Stimulated activated naive B cell treated with anti-CD40 and anti-IgM and Interleukin-4, amounts not matched to agents 10 μg/mL and 1 μg/mL and 100 μg/mL, for 72 hours (primary cell): ENCODE results near the gene CRADD.

Source experiments
- ATAC-seq, 2 donors: fragments of 150-1000 bp; cut with Tn5 transposase; replicated peaks; 2 replicates each; pipeline ENCODE4 v1.10.0; 2021; ENCODE audit warnings: moderate library complexity in 1 of 2
- DNase-seq: peaks from one replicate; pipeline ENCODE4 v3.0.0; 2021
- H3K27ac Mint-ChIP-seq: one replicate; pipeline ENCODE4 v1.8.0; 2022; ENCODE audit warnings: mild to moderate bottlenecking, mixed read lengths
- H3K27me3 Mint-ChIP-seq, 2 donors: one replicate each; pipeline ENCODE4 v1.8.0; 2022; ENCODE audit warnings: mixed read lengths in 2 of 2
- H3K36me3 Mint-ChIP-seq, 2 donors: one replicate each; pipeline ENCODE4 v1.8.0; 2022; ENCODE audit warnings: mixed read lengths in 2 of 2, mild to moderate bottlenecking in 1 of 2
- H3K4me1 Mint-ChIP-seq, 2 donors: one replicate each; pipeline ENCODE4 v1.8.0; 2022; ENCODE audit warnings: mixed read lengths in 2 of 2, mild to moderate bottlenecking in 1 of 2
- H3K4me3 Mint-ChIP-seq, 2 donors: one replicate each; pipeline ENCODE4 v1.8.0; 2022; ENCODE audit warnings: mild to moderate bottlenecking in 2 of 2, mixed read lengths in 2 of 2, moderate library complexity in 1 of 2
- H3K9me3 Mint-ChIP-seq, 2 donors: one replicate each; pipeline ENCODE4 v1.8.0; 2022; ENCODE audit warnings: mixed read lengths in 2 of 2, mild to moderate bottlenecking in 1 of 2

CRADD gene

DNA sequence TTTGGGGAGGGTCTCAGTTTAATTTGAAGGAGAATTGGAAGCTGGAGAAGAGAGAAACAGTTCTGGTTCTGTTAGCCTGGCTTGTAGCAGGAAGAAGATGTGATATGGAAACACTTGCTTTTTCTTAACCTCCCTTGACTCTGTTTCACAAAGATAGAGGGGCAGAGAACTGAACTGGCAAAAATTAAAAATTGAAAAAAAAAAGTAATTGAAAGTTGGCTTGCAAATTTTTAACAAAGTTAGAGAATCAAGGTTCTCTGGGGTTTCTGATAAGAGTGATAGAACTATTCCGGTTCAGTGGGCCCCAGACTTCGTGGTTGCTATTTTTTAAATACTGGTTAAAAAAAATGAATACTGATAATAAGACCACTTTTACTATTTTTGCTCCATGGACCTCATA is 2.8 kb downstream of the CRADD start:
- no peak for ATAC-seq
- no peak overlapping the region for H3K27ac Mint-ChIP-seq

DNA sequence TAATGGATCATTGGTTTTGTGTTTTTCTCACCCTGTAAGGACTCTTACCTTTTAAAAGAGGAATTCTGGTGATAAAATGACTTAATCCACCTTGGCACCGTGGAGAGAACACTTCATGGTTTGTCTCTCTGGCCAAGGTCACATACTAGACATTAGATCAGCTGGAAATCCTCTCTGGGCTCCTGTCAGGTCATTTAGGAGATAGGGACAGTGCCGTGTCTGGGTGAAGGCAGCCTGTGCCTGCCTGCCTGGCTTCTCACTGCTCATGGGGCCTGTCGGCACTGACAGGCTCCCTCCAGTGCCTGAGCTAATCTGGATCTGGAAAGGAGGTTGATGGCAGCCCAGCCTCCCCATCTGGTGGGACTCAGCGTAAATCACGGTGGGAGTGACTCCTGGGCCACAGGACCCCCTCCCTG is 5.7 kb downstream of the CRADD start:
- Mint-ChIP-seq H3K27me3 (no peaks in the 10 kb centered on the region), H3K36me3 (peaks cover 10 to 15% of the 10 kb centered on the region in 2 donors), H3K4me1 (peaks cover 20 to 44% of the 10 kb centered on the region in 2 donors), H3K9me3 (no peaks in the 10 kb centered on the region), H3K27ac (no peak overlapping the region), H3K4me3 (no peak overlapping the region)
- ATAC-seq (no peak), DNase-seq (no peak)

More for the DNA sequence above, 2.8 kb downstream of the CRADD start:
- Mint-ChIP-seq H3K9me3 (no peaks in the 10 kb centered on the region), H3K4me3 (no peak overlapping the region), H3K36me3 (peaks cover 6 to 9% of the 10 kb centered on the region in 2 donors), H3K27me3 (peaks cover 0 to 3% of the 10 kb centered on the region in 2 donors), H3K4me1 (peaks cover 26 to 51% of the 10 kb centered on the region in 2 donors)
- no peak for DNase-seq

- H3K9me3 Mint-ChIP-seq = no peaks in the 10 kb centered on the region
- no peaks in the 10 kb centered on the region for H3K27me3 Mint-ChIP-seq
- no peak for DNase-seq
- no peak overlapping the region for H3K4me3 Mint-ChIP-seq
- no peak overlapping the region for H3K27ac Mint-ChIP-seq
- H3K36me3 Mint-ChIP-seq = peaks cover 10 to 16% of the 10 kb centered on the region in 2 donors
- no peak for ATAC-seq
- H3K4me1 Mint-ChIP-seq = peaks cover 15 to 38% of the 10 kb centered on the region in 2 donors
These were observed 6.2 kb downstream of the CRADD start for GRCh38 chr12:93683410-93683809.

DNA sequence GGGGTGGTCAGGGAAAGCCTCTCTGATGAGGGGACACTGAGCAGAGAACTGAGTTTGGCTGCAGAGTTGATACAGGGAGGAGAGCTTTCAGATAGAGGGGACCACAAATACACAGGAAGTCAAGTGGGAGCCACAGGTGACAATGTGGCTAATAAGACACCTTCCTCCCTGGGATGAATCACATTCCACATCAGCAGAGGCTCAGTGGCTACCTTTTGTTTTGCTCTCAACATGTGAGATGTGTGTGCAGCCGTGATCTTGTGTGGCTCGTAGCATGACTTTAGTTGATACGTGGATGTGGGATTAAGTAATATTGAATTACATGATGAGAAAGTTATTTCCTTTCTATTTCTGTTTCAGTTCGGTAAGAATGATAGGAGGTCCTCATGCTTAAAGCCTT is 7.5 kb downstream of the CRADD start:
- no peak overlapping the region for H3K4me3 Mint-ChIP-seq
- H3K27me3 Mint-ChIP-seq = no peaks in the 10 kb centered on the region
- H3K36me3 Mint-ChIP-seq = peaks cover 10% of the 10 kb centered on the region in 2 donors
- ATAC-seq (no peak), DNase-seq (no peak)
- H3K27ac Mint-ChIP-seq = no peak overlapping the region
- H3K9me3 Mint-ChIP-seq = no peaks in the 10 kb centered on the region
- peaks cover 7 to 27% of the 10 kb centered on the region in 2 donors for H3K4me1 Mint-ChIP-seq

DNA sequence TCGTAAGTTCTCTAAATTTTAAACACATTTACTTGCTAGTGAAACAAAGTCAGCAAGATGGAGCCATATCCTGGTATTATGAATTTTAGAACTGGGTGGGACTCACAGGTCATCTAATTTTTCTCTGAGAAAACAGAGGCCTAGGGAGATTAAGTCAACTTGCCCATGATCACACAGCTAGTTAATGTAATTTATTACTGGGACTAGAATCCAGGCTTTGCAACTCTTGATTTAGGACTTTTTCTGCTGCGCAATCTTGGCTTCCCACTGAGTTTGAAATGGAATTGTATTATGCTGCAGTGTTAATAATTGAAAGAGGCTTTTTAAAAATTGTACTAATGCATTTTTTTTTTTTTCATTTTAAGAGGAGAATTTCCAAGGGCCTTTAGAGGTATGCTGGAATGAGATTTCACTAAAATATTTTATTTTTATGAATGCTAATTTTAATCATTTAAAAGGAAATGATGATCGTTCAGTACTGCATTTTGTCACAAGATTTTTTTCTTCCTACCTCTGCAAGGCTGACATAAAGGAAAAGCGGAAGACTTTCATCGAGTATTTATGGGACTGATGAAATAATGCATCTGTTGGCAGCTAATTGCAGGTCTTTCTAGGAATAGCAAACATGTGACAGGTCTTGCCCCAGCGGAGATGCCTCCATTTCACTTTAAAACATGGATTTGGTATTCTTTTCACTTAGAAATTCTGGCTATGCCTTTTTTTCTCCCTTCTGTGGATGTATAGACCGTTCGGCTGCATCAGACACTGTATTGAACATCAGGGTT is 9.6 kb downstream of the CRADD start:
- no peak for DNase-seq
- no peaks in the 10 kb centered on the region for H3K27me3 Mint-ChIP-seq
- peaks cover 5 to 30% of the 10 kb centered on the region in 2 donors for H3K4me1 Mint-ChIP-seq
- H3K36me3 Mint-ChIP-seq = peaks cover 12 to 13% of the 10 kb centered on the region in 2 donors
- H3K4me3 Mint-ChIP-seq = no peak overlapping the region
- no peaks in the 10 kb centered on the region for H3K9me3 Mint-ChIP-seq
- no peak overlapping the region for H3K27ac Mint-ChIP-seq
- ATAC-seq = no peak

DNA sequence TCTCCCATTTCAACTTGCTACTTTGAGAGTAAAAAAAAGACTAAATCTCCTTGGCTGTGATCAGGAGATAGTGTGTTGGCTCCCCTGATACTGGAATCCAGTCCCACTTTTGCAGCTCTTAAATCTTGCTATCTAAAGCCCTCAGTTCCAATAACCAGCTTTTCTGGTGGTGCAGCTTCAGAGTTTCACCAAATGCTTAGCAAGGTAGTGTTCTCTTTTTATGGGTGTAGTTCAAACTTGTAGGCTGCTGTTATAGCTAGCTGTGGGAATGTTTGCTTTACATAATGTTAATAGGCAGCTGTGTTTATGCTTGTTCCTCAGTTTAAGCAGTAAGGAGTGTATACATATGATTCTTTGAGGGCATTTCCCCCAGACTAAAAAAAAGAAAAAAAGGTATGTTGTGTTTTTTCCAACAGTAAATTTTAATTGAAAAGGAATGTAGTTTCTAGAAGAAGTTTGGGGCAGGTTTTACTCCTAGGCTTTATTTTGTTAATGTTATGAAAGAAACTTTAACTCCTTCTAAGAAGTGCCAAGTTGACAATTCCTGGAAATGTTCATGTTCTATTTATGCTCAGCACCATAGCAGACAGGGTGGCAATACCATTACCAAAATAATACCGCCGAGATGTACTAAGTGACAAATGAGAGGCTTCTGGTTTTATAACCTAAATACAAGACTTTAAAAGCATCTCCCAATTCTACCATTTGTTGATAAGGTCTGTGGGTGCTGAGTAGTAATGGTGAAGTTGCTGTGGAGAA is 12.1 kb downstream of the CRADD start:
- no peak for ATAC-seq

DNA sequence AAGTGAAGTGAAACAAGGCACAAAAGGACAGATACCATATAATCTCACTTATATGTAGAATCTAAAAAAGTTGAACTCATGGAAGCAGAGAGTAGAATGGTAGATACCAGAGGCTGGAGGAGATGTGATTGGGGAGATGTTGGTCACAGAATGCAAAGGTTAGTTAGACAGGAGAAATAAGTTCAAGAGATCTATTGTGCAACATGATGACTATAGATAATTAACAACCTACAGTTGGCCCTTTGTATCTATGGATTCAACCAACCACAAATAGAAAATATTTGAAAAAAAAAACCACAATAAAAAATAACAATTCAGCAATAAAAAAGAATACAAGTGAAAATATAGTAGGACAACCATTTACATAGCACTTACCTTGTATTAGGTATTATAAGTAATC is 19.3 kb downstream of the CRADD start:
- ATAC-seq = no peak
- Mint-ChIP-seq H3K4me1 (peaks cover 4 to 10% of the 10 kb centered on the region in 2 donors), H3K27ac (no peak overlapping the region), H3K9me3 (peaks cover 0 to 8% of the 10 kb centered on the region in 2 donors), H3K4me3 (no peak overlapping the region), H3K36me3 (peaks cover 7 to 10% of the 10 kb centered on the region in 2 donors), H3K27me3 (no peaks in the 10 kb centered on the region)
- DNase-seq = no peak

More for the DNA sequence above, 12.1 kb downstream of the CRADD start:
- DNase-seq = no peak
- Mint-ChIP-seq H3K9me3 (peaks cover 0 to 8% of the 10 kb centered on the region in 2 donors), H3K4me1 (peaks cover 2 to 22% of the 10 kb centered on the region in 2 donors), H3K27me3 (no peaks in the 10 kb centered on the region), H3K4me3 (no peak overlapping the region), H3K27ac (no peak overlapping the region), H3K36me3 (peaks cover 20 to 21% of the 10 kb centered on the region in 2 donors)

GRCh38 chr12:93698307-93699092 is 21.3 kb downstream of the CRADD start:
- H3K27me3 Mint-ChIP-seq = no peaks in the 10 kb centered on the region
- DNase-seq (no peak), ATAC-seq (no peak)
- peaks cover 9 to 17% of the 10 kb centered on the region in 2 donors for H3K4me1 Mint-ChIP-seq
- H3K4me3 Mint-ChIP-seq = no peak overlapping the region
- no peak overlapping the region for H3K27ac Mint-ChIP-seq
- H3K36me3 Mint-ChIP-seq = peaks cover 0 to 3% of the 10 kb centered on the region in 2 donors
- no peaks in the 10 kb centered on the region for H3K9me3 Mint-ChIP-seq

GRCh38 chr12:93699271-93700145 is 22.3 kb downstream of the CRADD start:
- Mint-ChIP-seq H3K27ac (no peak overlapping the region), H3K4me1 (peaks cover 14 to 23% of the 10 kb centered on the region in 2 donors), H3K9me3 (no peaks in the 10 kb centered on the region), H3K4me3 (no peak overlapping the region), H3K36me3 (peaks cover 0 to 2% of the 10 kb centered on the region in 2 donors), H3K27me3 (no peaks in the 10 kb centered on the region)
- ATAC-seq (no peak), DNase-seq (no peak)

- ATAC-seq (peak in 1 of 2 donors; percentile 31), DNase-seq (no peak)
- Mint-ChIP-seq H3K27me3 (no peaks in the 10 kb centered on the region), H3K27ac (peak overlapping the region; percentile 39), H3K9me3 (no peaks in the 10 kb centered on the region), H3K4me1 (peaks cover 21 to 39% of the 10 kb centered on the region in 2 donors), H3K36me3 (peaks cover 0 to 6% of the 10 kb centered on the region in 2 donors), H3K4me3 (no peak overlapping the region)
These were observed 25.6 kb downstream of the CRADD start for GRCh38 chr12:93702707-93703315.

DNA sequence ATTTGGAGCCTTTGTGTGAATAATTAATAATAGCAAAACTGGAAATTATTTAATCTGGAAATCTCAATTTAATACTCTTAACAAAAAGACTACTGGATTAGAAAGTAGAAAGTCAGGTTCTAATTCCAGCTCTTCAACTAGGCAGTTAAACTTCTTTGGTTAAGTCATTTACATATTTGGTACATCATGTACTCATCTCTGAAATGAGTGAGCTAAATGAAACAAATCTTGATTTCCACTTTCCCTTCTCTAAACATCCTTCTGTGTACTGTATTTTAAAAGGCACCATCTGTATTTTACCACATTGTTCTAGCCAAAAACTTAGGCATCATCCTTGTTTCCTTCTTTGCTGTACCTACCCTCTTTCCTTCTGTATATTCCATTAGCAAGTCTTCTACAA is 26.9 kb downstream of the CRADD start:
- H3K36me3 Mint-ChIP-seq = peaks cover 0 to 6% of the 10 kb centered on the region in 2 donors
- no peak overlapping the region for H3K4me3 Mint-ChIP-seq
- H3K27me3 Mint-ChIP-seq = no peaks in the 10 kb centered on the region
- H3K4me1 Mint-ChIP-seq = peaks cover 21 to 39% of the 10 kb centered on the region in 2 donors
- no peak for DNase-seq
- no peak overlapping the region for H3K27ac Mint-ChIP-seq
- ATAC-seq = peak; percentile 58 to 69
- peaks cover 0 to 2% of the 10 kb centered on the region in 2 donors for H3K9me3 Mint-ChIP-seq

GRCh38 chr12:93704625-93705024 is 27.4 kb downstream of the CRADD start:
- DNase-seq (no peak), ATAC-seq (no peak)
- Mint-ChIP-seq H3K36me3 (peaks cover 4 to 11% of the 10 kb centered on the region in 2 donors), H3K27ac (no peak overlapping the region), H3K9me3 (peaks cover 5 to 6% of the 10 kb centered on the region in 2 donors), H3K4me3 (no peak overlapping the region), H3K27me3 (no peaks in the 10 kb centered on the region), H3K4me1 (peaks cover 21 to 39% of the 10 kb centered on the region in 2 donors)

DNA sequence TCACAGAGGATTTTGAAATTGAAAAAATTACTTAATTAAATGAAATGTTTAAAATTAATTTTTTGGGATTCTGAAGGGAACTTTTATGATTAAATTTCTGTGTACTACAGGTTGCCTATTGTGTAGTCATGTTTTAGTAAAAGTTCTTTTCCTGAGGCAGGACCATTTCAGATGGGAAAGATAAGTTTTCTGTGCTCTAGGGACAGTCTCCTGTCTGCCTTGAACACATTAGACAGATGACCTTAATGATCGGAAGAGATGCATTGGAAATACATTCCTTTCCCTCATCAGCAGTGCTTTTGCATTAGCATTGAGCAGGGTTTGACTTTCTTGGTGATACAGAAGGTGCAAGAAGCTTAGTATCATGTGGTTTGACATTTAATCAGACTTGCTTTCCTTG is 28.1 kb downstream of the CRADD start:
- Mint-ChIP-seq H3K9me3 (peaks cover 11% of the 10 kb centered on the region in 2 donors), H3K4me3 (no peak overlapping the region), H3K4me1 (peaks cover 19 to 39% of the 10 kb centered on the region in 2 donors), H3K27me3 (no peaks in the 10 kb centered on the region), H3K36me3 (peaks cover 8 to 15% of the 10 kb centered on the region in 2 donors), H3K27ac (no peak overlapping the region)
- DNase-seq = no peak
- no peak for ATAC-seq
